Psoas muscle (tissue), 8 donors: ENCODE measurements around the gene SCN5A. TPM values are rescaled to one million over a fixed set of nuclear protein-coding genes. Genes with fewer than 3 reads are reported as not detected.

Experiments used
- ATAC-seq, 4 donors: fragments of 200-7000 bp; cut with Tn5 transposase; one replicate each; pipeline ENCODE4 v1.9.1; 2020; ENCODE audit warnings: moderate library complexity in 3 of 4, mild to moderate bottlenecking in 2 of 4
- DNase-seq, 2 donors: peaks; one replicate each; pipeline ENCODE4 v3.0.0-alpha.2; 2020
- H3K27ac ChIP-seq: fragments of 200-600 bp; one replicate; pipeline ENCODE4 v1.8.0; 2022
- H3K27me3 ChIP-seq, 3 donors: fragments of 200-600 bp in 1 of 3; one replicate each; pipeline versions ENCODE4 v1.6.1 to v1.8.0; 2013 to 2022; ENCODE audit warnings: low read length in 2 of 3, mild to moderate bottlenecking in 2 of 3, moderate library complexity in 1 of 3; ENCODE audit not compliant: insufficient read depth in 3 of 3
- H3K36me3 ChIP-seq, 2 donors: fragments of 200-600 bp in 1 of 2; one replicate each; pipeline versions ENCODE4 v1.6.1 to v1.8.0; 2013 to 2022; ENCODE audit warnings: low read depth in 1 of 2, mild to moderate bottlenecking in 1 of 2, moderate library complexity in 1 of 2; ENCODE audit not compliant: insufficient read depth in 1 of 2
- H3K4me1 ChIP-seq: fragments of 200-600 bp; one replicate; pipeline ENCODE4 v1.8.0; 2022
- H3K4me3 ChIP-seq: fragments of 200-600 bp; one replicate; pipeline ENCODE4 v1.8.0; 2022; ENCODE audit warnings: mild to moderate bottlenecking
- H3K9me3 ChIP-seq: fragments of 200-600 bp; one replicate; pipeline ENCODE4 v1.8.0; 2022
- CTCF ChIP-seq: fragments of 200-600 bp; IDR thresholded peaks from one replicate; pipeline ENCODE4 v1.8.0; 2022; ENCODE audit warnings: antibody characterized with exemption
- WGBS, 3 donors: extraction: QIAGEN DNeasy Blood & Tissue Kit; methylation state at CpG; one replicate each; pipeline versions ENCODE4 v1.1.6 to v1.1.7; 2013; 5-methylcytosine and 5-hydroxymethylcytosine counted together
- intact Hi-C, 2 donors: fragments of 100-400 bp; cut with DNase I; formaldehyde crosslinking; loops; one replicate each; pipeline versions ENCODE4 v1.11.0 to v1.14.2; 2022
- polyA plus RNA-seq, 3 donors: library from polyadenylated mRNA; stranded (reverse); fragments of 200-250 nt; gene quantifications; one replicate each; pipeline ENCODE4 v1.2.3, GENCODE V29; 2013
- total RNA-seq, 4 donors: library from RNA; stranded (reverse); fragmentation: NEBNext Ultra II Directional in 2 of 4; extraction: Animal tissue kit (Norgen Biotek cat#: 25700) in 2 of 4; gene quantifications; one replicate each; pipeline versions ENCODE4 v1.2.1 to v1.2.4, GENCODE V29; 2021 to 2023
- donor health status: healthy with polysubstance abuse.
- donor health status: DM: no; HTN: no; CAD: no; lungs with moderate emphysema.
- donor health status: Bipolar disorder and iron deficiency.
- donor health status: healthy.
- donor health status: DM: yes; HTN: yes; CAD: no.
- donor health status: DM: no; HTN: no; CAD: no.
- donor health status: DM: no; HTN: no; CAD: no.
- donor health status: DM: yes; HTN: yes; CAD: no.

Gene SCN5A
- total and polyA plus RNA-seq, 7 donors, result 0.17 to 34.2 (median 5.7) TPM

- Histone ChIP-seq H3K9me3 (no peaks in the 10 kb centered on the region), H3K27me3 (peaks cover 0 to 54% (median 12%) of the 10 kb centered on the region in 3 donors), H3K4me1 (peaks cover 3% of the 10 kb centered on the region), H3K27ac (no peak overlapping the region), H3K4me3 (no peak overlapping the region), H3K36me3 (no peaks in the 10 kb centered on the region)
- 86 to 88% (median 87%) methylated on average over 7 of the region's 7 CpGs for WGBS, 3 donors
- DNase-seq (no peak), ATAC-seq (no peak)
- TF ChIP-seq CTCF, result no peak
- intact Hi-C loops, result no loop called here
These were observed 4.4 kb upstream of the SCN5A start for GRCh38 chr3:38653685-38654537.

- Histone ChIP-seq H3K27me3 (peaks cover 0 to 54% (median 10%) of the 10 kb centered on the region in 3 donors), H3K27ac (no peak overlapping the region), H3K9me3 (no peaks in the 10 kb centered on the region), H3K4me3 (no peak overlapping the region), H3K4me1 (peaks cover 7% of the 10 kb centered on the region), H3K36me3 (no peaks in the 10 kb centered on the region)
- intact Hi-C loops, result no loop called here
- ATAC-seq (no peak), DNase-seq (no peak)
- WGBS, 3 donors, result 84 to 94% (median 91%) methylated on average over 1 of the region's 1 CpG
- TF ChIP-seq CTCF, result no peak
These were observed 3.4 kb upstream of the SCN5A start for GRCh38 chr3:38652934-38653333.

GRCh38 chr3:38651153-38651789 lies 1.8 kb upstream of the SCN5A start:
- Histone ChIP-seq H3K27ac (no peak overlapping the region), H3K36me3 (no peaks in the 10 kb centered on the region), H3K4me3 (no peak overlapping the region), H3K9me3 (no peaks in the 10 kb centered on the region), H3K27me3 (peaks cover 0 to 48% (median 9%) of the 10 kb centered on the region in 3 donors), H3K4me1 (peaks cover 7% of the 10 kb centered on the region)
- intact Hi-C loops, result loop anchor here (1.0 to 2.0 kb wide), 2 partner anchors 130 kb away; no protein-coding TSS in a partner anchor
- WGBS, 3 donors, result 11 to 12% (median 11%) methylated on average over 19 of the region's 19 CpGs
- peak; percentile 67 to 80 for DNase-seq
- peak; percentile 97 for TF ChIP-seq CTCF
- peak; percentile 68 to 90 (median 83) for ATAC-seq

GRCh38 chr3:38650248-38650951 lies 913 bp upstream of the SCN5A start:
- intact Hi-C loops, result loop anchor here in 1 of 2 donors (2.0 kb wide), 1 partner anchor 130 kb away; no protein-coding TSS in a partner anchor
- Histone ChIP-seq H3K4me3 (peak overlapping the region; percentile 66), H3K27me3 (peaks cover 0 to 46% (median 9%) of the 10 kb centered on the region in 3 donors), H3K9me3 (no peaks in the 10 kb centered on the region), H3K36me3 (no peaks in the 10 kb centered on the region), H3K27ac (no peak overlapping the region), H3K4me1 (peaks cover 7% of the 10 kb centered on the region)
- WGBS, 3 donors, result 77 to 81% (median 80%) methylated on average over 14 of the region's 14 CpGs
- peak in 2 of 4 donors; percentile 3 to 22 for ATAC-seq
- TF ChIP-seq CTCF, result no peak
- DNase-seq, result no peak
